PFSK-1 (cell line): Measurements from ENCODE around the gene TNS4.

Experiments
- POLR2AphosphoS5 ChIP-seq: IDR thresholded peaks from 2 replicates; pipeline ENCODE4 v1.6.1; 2012; ENCODE audit warnings: low read depth, mild to moderate bottlenecking, control low read depth, low read length, moderate library complexity
- SIN3A ChIP-seq: IDR thresholded peaks from 2 replicates; pipeline ENCODE4 v1.6.1; 2012; ENCODE audit warnings: mild to moderate bottlenecking, low read length, moderate library complexity, borderline replicate concordance; ENCODE audit not compliant: insufficient read depth
- TAF1 ChIP-seq: IDR thresholded peaks from 2 replicates; pipeline ENCODE4 v1.6.1; 2012; ENCODE audit warnings: low read length, control low read depth, borderline replicate concordance; ENCODE audit not compliant: insufficient read depth

DNA sequence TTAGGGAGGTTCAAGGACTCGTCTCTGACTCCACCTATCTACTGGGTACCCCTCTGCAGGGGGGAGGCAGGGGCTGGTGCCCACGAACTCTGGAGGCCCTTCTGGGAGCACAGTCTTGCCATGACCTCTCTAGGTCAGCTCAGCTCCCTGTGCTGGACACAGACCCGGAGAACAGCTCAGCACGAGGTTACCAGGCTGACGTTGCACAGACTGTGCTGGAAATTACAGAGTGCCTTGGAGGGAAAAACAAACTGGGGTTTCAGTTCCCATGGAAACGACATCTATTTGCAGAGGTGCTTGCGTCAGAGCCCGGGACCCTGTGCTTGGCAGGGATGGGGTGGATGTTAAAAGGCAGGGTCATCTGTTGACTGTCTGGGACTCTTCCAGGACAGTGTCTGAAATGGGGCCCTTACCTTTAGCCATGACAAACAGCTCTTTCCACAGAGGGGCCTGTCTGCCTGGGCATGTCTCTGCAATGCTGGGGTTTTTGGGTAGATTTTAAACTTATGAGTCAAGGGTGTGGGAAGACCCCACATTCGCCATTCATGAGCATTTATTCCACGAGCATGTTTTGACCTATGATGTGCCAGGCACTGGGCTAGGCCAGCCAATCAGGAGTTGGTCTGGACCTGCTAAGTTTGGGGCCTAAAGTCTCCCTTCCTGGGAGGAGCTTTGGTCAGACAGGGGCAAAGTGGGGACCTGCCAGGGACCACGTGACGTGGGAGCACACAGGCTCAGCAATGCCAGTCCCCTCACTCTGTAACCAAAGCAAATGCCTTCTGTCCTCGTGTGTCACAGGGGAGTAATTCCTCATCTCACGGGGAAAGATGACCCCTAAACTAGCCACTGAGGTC, 41.4 kb upstream of the TNS4 start:
- no peak for TF ChIP-seq TAF1
- no peak for TF ChIP-seq POLR2AphosphoS5
- no peak for TF ChIP-seq SIN3A
